Left cardiac atrium (tissue), 4 donors: ENCODE results near the gene GLRX3. TPM values are rescaled to one million over a fixed set of nuclear protein-coding genes. Genes with fewer than 3 reads are reported as not detected.

Source experiments
- ATAC-seq, 2 donors: fragments of 200-7000 bp; cut with Tn5 transposase; one replicate each; pipeline ENCODE4 v1.9.1; 2020; ENCODE audit warnings: mild to moderate bottlenecking in 2 of 2, moderate library complexity in 2 of 2
- DNase-seq: peaks from one replicate; pipeline ENCODE4 v3.0.0-alpha.2; 2020
- intact Hi-C, 2 donors: fragments of 100-400 bp; cut with DNase I; formaldehyde crosslinking; loops; one replicate each; pipeline versions ENCODE4 v1.14.1 to v1.15.1; 2022 to 2023
- total RNA-seq, 2 donors: library from RNA; stranded (reverse); fragmentation: NEBNext Ultra II Directional; extraction: Animal tissue kit (Norgen Biotek cat#: 25700); gene quantifications; one replicate each; pipeline ENCODE4 v1.2.1, GENCODE V29; 2021
- donor health status: DM: no; HTN: yes; CAD: no.
- donor health status: DM: no; HTN: yes; CAD: no; lungs with severe emphysema.
- donor health status: DM: yes; HTN: yes; CAD: no.
- donor health status: Dilated cardiomyopathy.

GLRX3 gene
- total RNA-seq, 2 donors from 2014 or later, result 53.5 to 67.1 TPM

DNA sequence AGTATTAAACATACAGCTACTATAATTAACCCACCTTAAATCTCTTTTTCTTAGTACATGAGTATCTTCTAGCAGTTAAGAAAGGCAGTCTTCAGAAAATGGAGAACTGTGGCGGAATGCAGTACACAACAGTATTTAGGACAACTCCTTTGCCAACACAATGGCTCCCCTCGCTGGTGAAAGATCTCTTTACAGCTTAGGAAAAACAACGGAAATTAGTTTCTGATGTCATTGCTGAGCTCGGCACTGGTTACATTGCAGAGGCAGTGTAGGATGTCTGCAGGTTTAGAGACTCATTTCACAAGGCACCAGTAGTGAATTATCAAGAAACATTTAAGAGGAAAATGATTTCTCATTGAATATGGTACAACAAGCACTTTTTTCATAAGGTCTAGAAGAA is 43.4 kb downstream of the GLRX3 start:
- intact Hi-C loops, result no loop called here
- ATAC-seq, result peak; percentile 57 to 66

GRCh38 chr10:130180416-130180815 is 44.2 kb downstream of the GLRX3 start:
- ATAC-seq (no peak), DNase-seq (no peak)
- intact Hi-C loops, result no loop called here

More for the DNA sequence above, 43.4 kb downstream of the GLRX3 start:
- DNase-seq, result no peak

GRCh38 chr10:130181858-130182257 is 45.7 kb downstream of the GLRX3 start:
- ATAC-seq (no peak), DNase-seq (no peak)
- intact Hi-C loops, result no loop called here

DNA sequence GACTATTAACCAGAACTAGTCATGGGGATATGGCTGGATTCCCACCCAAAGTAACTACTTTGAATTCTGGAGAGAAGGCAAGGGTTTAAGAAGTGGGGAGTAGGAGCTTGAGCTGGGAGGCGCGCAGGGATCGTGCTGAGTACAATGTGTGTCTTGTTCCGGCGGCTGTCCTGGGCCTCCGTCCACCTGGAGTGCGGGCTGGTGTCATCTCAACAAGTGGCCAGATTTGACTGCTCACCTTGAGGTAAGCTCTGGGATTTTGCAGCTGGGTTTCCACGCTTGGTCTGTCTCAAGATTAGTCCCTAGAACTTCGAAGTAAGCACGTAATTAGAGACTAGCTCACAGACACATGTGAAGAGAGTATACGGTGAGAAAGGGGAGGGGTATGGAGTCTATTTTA is 49.4 kb downstream of the GLRX3 start:
- ATAC-seq, result no peak
- intact Hi-C loops, result no loop called here

DNA sequence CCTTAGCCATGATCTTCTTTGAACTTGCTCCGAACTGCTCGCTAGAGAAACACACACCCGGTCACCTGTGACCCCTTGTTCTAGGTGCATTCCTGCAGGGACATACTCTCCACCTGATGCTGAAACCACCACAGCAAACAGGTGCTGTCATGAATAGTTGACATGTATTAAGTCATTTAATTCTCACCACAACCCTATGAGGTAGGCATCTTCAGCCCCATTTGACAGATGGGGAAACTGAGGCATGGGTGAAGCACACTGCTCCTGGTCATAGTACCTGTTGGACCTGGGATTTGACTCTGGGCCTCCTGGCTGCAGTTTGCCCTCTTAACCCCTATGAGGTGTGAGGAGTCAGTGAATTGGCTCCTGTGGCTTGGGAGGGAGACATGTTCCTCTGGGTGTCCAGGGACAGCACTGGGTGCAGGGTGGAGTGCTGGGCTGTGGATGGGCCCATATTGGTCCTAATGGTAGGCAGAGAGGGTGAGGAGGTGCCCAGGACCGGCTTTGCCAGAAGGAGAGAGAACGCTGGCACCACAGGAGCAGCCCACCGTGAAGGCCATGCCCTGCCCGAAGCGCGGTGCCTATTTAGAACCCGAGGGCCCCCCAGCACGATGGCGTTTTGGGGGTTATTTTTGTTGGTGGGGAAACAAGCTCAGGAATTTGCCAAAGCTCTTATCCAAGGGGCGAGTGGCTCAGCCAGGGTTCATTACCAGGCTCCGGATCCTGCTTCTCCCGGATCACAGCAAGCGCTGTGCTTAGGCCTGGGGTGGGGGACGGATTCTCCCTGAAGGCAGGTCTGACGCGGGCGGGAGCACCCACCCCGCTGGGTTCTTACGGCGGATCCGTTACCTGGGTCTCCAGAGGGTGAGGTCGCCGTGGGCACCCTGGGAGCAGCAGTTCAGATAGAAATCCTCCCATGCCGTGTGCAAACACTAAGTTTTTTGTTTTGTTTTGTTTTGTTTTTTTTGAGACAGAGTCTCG is 52.3 kb downstream of the GLRX3 start:
- ATAC-seq, result no peak
- intact Hi-C loops, result no loop called here
- DNase-seq, result no peak

More for the DNA sequence above, 49.4 kb downstream of the GLRX3 start:
- DNase-seq, result no peak

DNA sequence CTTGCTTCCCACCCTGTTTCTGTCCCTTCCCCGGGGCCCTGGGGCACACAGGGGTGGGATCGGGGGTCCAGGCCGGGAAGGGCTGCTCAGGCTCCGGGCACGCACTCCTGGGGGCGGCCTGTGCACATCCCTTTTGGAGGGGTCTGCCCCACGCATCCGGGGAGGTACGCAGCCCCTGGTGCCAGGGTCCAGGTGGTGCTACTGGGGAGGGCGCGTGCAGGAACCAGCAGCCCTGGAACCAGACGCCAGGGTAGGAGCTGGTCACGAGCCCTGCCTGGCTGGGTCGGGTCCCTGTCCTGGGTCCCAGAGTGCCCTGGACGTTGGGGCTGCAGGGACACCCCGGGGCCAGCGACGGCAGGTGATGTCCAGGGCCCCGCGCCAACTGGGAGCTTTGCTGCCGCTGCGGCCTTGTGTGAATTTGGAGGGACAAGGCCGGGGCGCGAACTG is 53.4 kb downstream of the GLRX3 start:
- DNase-seq (no peak), ATAC-seq (peak in 1 of 2 donors; percentile 3)
- intact Hi-C loops, result loop anchor here in 1 of 2 donors (2.0 to 5.0 kb wide), 2 partner anchors 1598 to 1685 kb away; no protein-coding TSS in a partner anchor

DNA sequence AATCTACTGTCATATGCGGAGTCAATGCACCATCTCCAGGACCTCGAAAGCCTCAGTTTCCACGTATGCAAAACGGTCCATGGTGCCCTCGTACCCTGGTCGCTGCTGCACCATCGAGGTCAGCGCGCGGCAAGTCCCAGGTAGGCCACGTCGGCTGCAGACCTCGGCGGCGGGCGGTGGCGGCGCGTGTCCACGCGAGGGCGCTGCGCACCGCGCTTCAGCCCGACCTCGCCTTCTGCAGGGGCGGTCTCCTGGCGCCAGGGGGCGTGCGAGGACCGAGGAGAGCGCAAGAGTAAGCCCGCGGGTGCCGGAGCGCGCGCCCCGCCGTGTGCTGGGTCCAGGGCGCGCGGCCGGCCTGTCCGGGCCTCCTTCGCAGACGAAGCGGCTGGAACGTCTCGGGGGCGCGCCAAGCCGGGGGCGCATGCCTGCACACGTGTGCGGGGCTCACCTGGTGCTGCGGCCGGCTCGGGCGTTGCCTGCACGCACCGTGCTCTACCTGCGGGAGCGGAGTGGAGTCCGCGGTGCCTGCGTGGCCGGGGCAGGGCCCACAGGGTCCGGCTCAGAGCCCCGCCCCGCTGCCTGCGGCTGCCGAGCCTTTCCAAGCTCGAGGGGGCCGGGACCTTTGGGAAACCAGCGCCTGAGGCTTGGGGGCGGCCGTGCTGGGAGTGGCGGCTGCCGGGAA is 54.0 kb downstream of the GLRX3 start:
- intact Hi-C loops, result loop anchor here in 1 of 2 donors (2.0 to 5.0 kb wide), 2 partner anchors 1597 to 1685 kb away; no protein-coding TSS in a partner anchor
- ATAC-seq (peak; percentile 93 to 95), DNase-seq (peak; percentile 90)

GRCh38 chr10:130190737-130191115 is 54.5 kb downstream of the GLRX3 start:
- DNase-seq (no peak), ATAC-seq (peak; percentile 27 to 52)
- intact Hi-C loops, result loop anchor here in 1 of 2 donors (2.0 to 5.0 kb wide), 2 partner anchors 1597 to 1684 kb away; no protein-coding TSS in a partner anchor

DNA sequence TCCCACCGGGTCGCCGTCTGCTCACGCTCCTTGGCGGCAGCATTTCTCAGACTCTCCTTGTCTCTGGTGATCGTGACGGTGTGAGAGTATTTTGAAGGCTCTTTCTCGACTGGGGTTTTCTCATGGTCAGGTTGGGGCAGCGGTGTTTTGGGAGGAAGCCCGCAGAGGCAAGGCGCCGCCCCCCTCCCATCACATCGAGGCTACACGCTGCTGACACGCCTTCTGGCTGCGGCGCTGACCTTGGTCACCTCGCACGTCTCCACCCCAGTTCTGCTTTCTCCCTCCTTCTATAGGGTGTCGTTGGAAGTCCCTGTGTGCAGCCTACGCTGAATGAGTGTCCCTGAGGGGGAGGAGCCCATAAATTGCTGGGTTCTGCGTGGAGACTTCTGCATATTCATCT is 55.2 kb downstream of the GLRX3 start:
- intact Hi-C loops, result loop anchor here in 1 of 2 donors (2.0 to 5.0 kb wide), 2 partner anchors 1596 to 1683 kb away; no protein-coding TSS in a partner anchor
- no peak for DNase-seq

DNA sequence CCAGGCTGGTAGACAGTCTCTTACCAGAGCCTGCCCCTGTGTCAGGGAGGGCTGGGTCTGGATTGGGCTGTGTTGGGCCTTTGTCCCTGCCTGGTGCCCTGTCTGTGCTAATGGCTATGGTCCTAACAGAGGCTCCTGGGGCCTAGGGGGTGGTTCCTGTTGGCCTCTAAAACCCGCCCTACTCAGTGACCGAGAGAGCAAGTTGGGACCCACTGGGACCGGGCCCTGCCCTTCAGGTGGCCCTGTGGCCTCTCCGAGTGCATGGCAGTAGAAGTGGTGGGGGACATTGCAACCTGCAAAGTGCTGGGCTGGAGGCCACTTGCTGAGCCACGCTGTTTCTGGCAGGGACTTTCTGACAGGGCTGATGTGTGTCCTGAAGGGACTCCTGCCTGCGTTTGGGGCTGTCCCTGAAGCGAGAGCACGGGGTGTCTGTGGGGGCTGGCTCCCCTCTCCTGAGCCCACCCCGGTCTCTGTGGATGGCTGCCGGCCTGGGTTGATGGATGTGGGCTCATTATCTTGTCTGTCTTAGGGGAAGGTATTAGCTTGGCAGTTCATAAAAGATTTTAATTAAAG is 56.2 kb downstream of the GLRX3 start:
- intact Hi-C loops, result loop anchor here in 1 of 2 donors (5.0 kb wide), 1 partner anchor 1595 kb away; no protein-coding TSS in a partner anchor
- no peak for ATAC-seq
- no peak for DNase-seq

More for the DNA sequence above, 55.2 kb downstream of the GLRX3 start:
- no peak for ATAC-seq

- intact Hi-C loops, result loop anchor here in 1 of 2 donors (5.0 kb wide), 1 partner anchor 1594 kb away; no protein-coding TSS in a partner anchor
- ATAC-seq (no peak), DNase-seq (no peak)
Measured at GRCh38 chr10:130193033-130193432, 56.8 kb downstream of the GLRX3 start.

GRCh38 chr10:130193493-130194193 is 57.5 kb downstream of the GLRX3 start:
- no peak for ATAC-seq

DNA sequence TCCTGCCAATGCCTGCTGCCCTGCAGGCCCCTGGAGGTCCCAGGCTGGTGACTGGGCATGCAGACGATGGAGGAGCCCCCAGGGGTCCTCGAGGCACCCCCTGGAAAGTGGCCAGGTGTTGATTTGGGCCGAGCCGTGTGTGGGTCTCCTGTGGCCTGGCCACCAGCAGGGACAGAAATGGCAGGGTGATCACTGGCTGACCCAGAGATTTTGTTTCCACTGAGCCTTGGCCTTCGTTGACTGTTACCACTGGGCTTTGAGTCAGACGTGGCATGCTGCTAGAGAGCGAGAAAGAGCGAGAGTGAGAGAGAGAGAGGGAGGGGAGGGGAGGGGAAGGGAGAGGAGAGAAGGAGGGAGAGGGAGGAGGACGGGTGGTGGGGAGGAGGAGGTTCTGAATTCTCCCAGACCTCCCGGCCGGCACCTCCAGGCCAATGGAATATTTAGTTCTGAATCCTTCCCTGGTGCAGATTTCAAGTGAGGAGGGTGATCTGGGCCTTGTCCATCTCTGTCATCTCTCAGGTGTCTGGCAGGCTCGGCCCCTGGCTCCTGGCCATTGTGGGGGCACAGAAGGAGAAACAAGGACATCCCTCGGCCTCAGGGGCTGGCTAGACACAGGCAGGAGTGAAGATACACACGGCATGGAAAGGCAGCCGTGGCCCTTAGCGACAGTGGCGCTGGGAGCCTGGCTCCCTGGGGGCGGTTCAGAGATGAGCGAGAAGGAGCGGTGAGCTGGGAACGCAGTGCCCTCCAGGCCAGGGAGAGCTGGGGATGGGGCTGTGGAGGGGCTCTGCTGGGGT is 58.2 kb downstream of the GLRX3 start:
- intact Hi-C loops, result loop anchor here in 1 of 2 donors (5.0 kb wide), 1 partner anchor 1593 kb away; no protein-coding TSS in a partner anchor
- DNase-seq (no peak), ATAC-seq (no peak)

More at GRCh38 chr10:130193493-130194193, 57.5 kb downstream of the GLRX3 start:
- no peak for DNase-seq
- intact Hi-C loops, result loop anchor here in 1 of 2 donors (5.0 kb wide), 1 partner anchor 1594 kb away; no protein-coding TSS in a partner anchor

DNA sequence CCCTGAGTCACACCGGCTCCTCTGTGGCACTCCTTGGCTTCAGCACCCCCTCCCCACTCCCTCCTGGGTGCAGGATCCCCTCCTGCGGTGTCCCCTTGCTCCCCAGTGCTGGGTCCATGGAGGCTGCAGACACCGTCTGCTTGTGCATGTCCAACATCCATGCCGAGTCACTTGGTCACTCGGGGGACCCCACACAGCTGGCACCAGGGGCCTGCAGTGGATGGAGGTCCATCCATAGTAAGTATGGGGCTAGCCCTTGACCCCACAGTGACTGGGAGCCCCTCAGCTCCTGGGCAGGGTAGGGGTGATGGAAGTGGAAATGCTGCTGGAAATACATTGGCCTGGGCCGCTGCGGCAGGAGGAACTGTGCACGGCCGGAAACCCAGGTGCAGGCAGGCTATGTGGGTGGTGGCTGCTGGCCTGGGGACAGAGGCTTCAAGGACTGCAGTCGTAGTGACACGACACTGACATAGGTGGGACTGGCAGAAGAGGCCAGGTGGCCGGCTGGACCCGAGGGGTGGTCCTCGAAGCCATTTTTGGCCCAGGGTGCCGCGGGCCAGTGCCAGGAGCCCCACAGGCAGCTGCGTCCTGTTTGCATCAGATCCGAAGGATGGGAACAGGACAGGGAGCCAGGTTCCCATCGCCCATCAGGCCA is 58.9 kb downstream of the GLRX3 start:
- intact Hi-C loops, result loop anchor here in 1 of 2 donors (5.0 kb wide), 1 partner anchor 1592 kb away; no protein-coding TSS in a partner anchor
- no peak for DNase-seq
- no peak for ATAC-seq

DNA sequence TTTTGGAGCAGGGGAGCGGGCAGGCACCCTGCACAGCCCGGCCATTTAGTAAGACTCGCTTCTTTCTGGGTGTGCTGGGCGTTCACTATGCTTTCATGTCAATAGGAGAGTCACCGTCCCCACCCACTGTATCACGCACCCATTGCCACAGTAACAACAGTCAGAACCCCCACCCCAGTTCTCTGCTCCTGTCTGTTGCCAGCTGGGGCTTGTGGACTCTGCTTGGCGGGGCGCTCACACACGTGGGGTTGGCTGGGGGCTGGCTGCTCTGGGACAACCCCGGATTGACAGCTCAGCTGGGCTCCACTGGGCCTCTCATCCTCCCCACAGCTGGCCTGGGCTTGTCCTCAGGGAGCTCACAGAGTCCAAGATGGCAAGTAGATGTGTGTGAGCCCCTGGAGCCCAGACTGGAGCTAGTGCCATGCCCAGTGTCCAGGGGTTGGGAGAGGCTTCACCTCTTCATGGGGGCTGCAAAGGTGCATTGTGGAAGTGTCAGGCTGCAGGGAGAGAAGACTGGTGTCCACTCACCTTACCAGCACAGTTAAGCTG is 59.6 kb downstream of the GLRX3 start:
- no peak for DNase-seq
- intact Hi-C loops, result no loop called here
- no peak for ATAC-seq
